GM12878 (cell line): ENCODE measurements around the gene MYL6B. TPM values are rescaled to one million over a fixed set of nuclear protein-coding genes. Genes with fewer than 3 reads are reported as not detected.
A peak's percentile ranks its signal among the peaks of the same experiment; 100 is the strongest.

Experiments used
- BACH1 ChIP-seq: fragments of 450-650 bp; IDR thresholded peaks from 2 replicates; pipeline ENCODE4 v1.6.1; 2017; ENCODE audit warnings: mild to moderate bottlenecking, borderline replicate concordance
- BMI1 ChIP-seq: fragments of 450-650 bp; IDR thresholded peaks from 2 replicates; pipeline ENCODE4 v1.6.1; 2016; ENCODE audit warnings: mild to moderate bottlenecking, moderate library complexity, borderline replicate concordance
- CBFB ChIP-seq: IDR thresholded peaks from 2 replicates; pipeline ENCODE4 v1.6.1; 2016; ENCODE audit warnings: antibody characterized with exemption, low read depth
- CBX3 ChIP-seq: fragments of 200-600 bp; sonication (generic); IDR thresholded peaks from 2 replicates; pipeline ENCODE4 v1.6.1; 2016; ENCODE audit warnings: low read depth, borderline replicate concordance
- CBX5 ChIP-seq: sonication (generic); IDR thresholded peaks from 2 replicates; pipeline ENCODE4 v1.6.1; 2016; ENCODE audit warnings: low read depth, moderate library complexity, mild to moderate bottlenecking, inconsistent platforms
- CHD1 ChIP-seq: IDR thresholded peaks from 2 replicates; pipeline ENCODE4 v1.6.1; 2012; ENCODE audit warnings: low read depth, low read length, improper control_type of control experiment
- E4F1 ChIP-seq: fragments of 450-650 bp; IDR thresholded peaks from 2 replicates; pipeline ENCODE4 v1.6.1; 2018; ENCODE audit warnings: borderline replicate concordance, mild to moderate bottlenecking; ENCODE audit not compliant: partially characterized antibody
- EP300 ChIP-seq, 2 experiments: fragments of 150-350 bp in 1 of 2; IDR thresholded peaks; 2 replicates each; pipeline ENCODE4 v1.6.1; 2011 to 2012; ENCODE audit warnings: low read depth in 2 of 2, low read length in 2 of 2, borderline replicate concordance in 1 of 2, improper control_type of control experiment in 1 of 2, inconsistent platforms in 1 of 2; ENCODE audit not compliant: control insufficient read depth in 1 of 2
- ETV6 ChIP-seq, 2 experiments: fragments of 450-650 bp in 1 of 2; IDR thresholded peaks in 1 of 2; conservative IDR thresholded peaks in 1 of 2; 2 replicates each; pipeline ENCODE4 v1.6.1; 2014; ENCODE audit warnings: antibody characterized with exemption in 1 of 2, borderline replicate concordance in 1 of 2, low read depth in 1 of 2, mild to moderate bottlenecking in 1 of 2, moderate library complexity in 1 of 2
- EZH2 ChIP-seq: IDR thresholded peaks from 2 replicates; pipeline ENCODE4 v1.6.1; 2012; ENCODE audit warnings: low read depth, mild to moderate bottlenecking, control low read depth, inconsistent platforms, low read length, borderline replicate concordance; ENCODE audit not compliant: control insufficient read depth
- GABPA ChIP-seq: IDR thresholded peaks from 2 replicates; pipeline ENCODE4 v1.6.1; 2014; ENCODE audit warnings: antibody characterized with exemption, low read depth, mild to moderate bottlenecking, inconsistent platforms
- IKZF1 ChIP-seq: fragments of 450-650 bp; conservative IDR thresholded peaks from 2 replicates; pipeline ENCODE4 v1.6.1; 2017; ENCODE audit warnings: antibody characterized with exemption, mild to moderate bottlenecking
- KLF5 ChIP-seq: fragments of 450-650 bp; IDR thresholded peaks from 2 replicates; pipeline ENCODE4 v1.6.1; 2014; ENCODE audit warnings: mild to moderate bottlenecking; ENCODE audit not compliant: partially characterized antibody
- MEF2B ChIP-seq: fragments of 450-650 bp; IDR thresholded peaks from 2 replicates; pipeline ENCODE4 v1.6.1; 2018; ENCODE audit warnings: mild to moderate bottlenecking, moderate library complexity; ENCODE audit not compliant: partially characterized antibody, poor library complexity, severe bottlenecking
- NFXL1 ChIP-seq: fragments of 450-650 bp; IDR thresholded peaks from 2 replicates; pipeline ENCODE4 v1.6.1; 2017; ENCODE audit warnings: antibody characterized with exemption, mild to moderate bottlenecking, borderline replicate concordance
- NFYA ChIP-seq: IDR thresholded peaks from 2 replicates; pipeline ENCODE4 v1.6.1; 2011; ENCODE audit warnings: low read depth, mild to moderate bottlenecking, low read length, improper control_type of control experiment, borderline replicate concordance
- PML ChIP-seq: IDR thresholded peaks from 2 replicates; pipeline ENCODE4 v1.6.1; 2012; ENCODE audit warnings: low read length, inconsistent platforms
- RUNX3 ChIP-seq: IDR thresholded peaks from 2 replicates; pipeline ENCODE4 v1.6.1; 2012; ENCODE audit warnings: low read length, inconsistent platforms
- SIX5 ChIP-seq: IDR thresholded peaks from 2 replicates; pipeline ENCODE4 v1.6.1; 2011; ENCODE audit warnings: mild to moderate bottlenecking, low read depth, low read length, moderate library complexity; ENCODE audit not compliant: severe bottlenecking
- SMAD5 ChIP-seq: IDR thresholded peaks from 2 replicates; pipeline ENCODE4 v1.6.1; 2016; ENCODE audit warnings: antibody characterized with exemption, low read depth
- SREBF2 ChIP-seq: IDR thresholded peaks from 2 replicates; pipeline ENCODE4 v1.6.1; 2012; ENCODE audit warnings: mild to moderate bottlenecking, low read length
- ZBTB33 ChIP-seq: fragments of 450-650 bp; IDR thresholded peaks from 2 replicates; pipeline ENCODE4 v1.6.1; 2017; ENCODE audit warnings: mild to moderate bottlenecking
- ZBTB4 ChIP-seq: fragments of 450-650 bp; formaldehyde crosslinking; IDR thresholded peaks from 2 replicates; pipeline ENCODE4 v1.4.0; 2022; ENCODE audit warnings: mild to moderate bottlenecking, moderate library complexity
- polyA plus RNA-seq, 11 experiments: library from polyadenylated mRNA; depleted of rRNA in 4 of 11; unstranded in 6 of 11; stranded (reverse) in 5 of 11; fragments of >200 nt; fragmentation: Nextera tagmentation in 4 of 11; fragmentation: Illumina TruSeq in 1 of 11; extraction: Ambion mirVana in 4 of 11; extraction: Trizol in 1 of 11; gene quantifications; 1 replicate in 1 of 11; 2 replicates in 10 of 11; pipeline versions ENCODE4 v1.2.1 to v1.2.3, GENCODE V29; 2011 to 2016; ENCODE audit warnings: inconsistent platforms in 2 of 11, missing spikeins in 2 of 11, low read depth in 1 of 11
- total RNA-seq, 4 experiments: library from RNA; depleted of rRNA in 3 of 4; stranded (reverse); fragments of >200 nt in 3 of 4; fragmentation: Illumina TruSeq in 1 of 4; extraction: Trizol in 1 of 4; gene quantifications; 2 replicates each; pipeline versions ENCODE4 v1.2.1 to v1.2.3, GENCODE V29; 2013 to 2021

MYL6B gene
- total and polyA plus RNA-seq, 10 of the 15 experiments (the other 5 are each of a cell fraction or from before 2014, with no cell fraction given): 75.5 to 153 (median 114) TPM

GRCh38 chr12:56116267-56117081, 35.9 kb upstream of the MYL6B start, which contains the start of gene RPL41 (continued):
- TF ChIP-seq ETV6 (conservative IDR thresholded peaks at IDR 0.05 in 1 of 2, IDR thresholded peaks at IDR 0.05 in 1 of 2; ENCODE audit: borderline replicate concordance in 1 of 2, low read depth in 1 of 2) (no peak), BMI1 (no peak), RUNX3 (peak; percentile 60), KLF5 (peak; percentile 86), CBX5 (peak; percentile 14; the same call in 1 of the 2 replicates), ZBTB33 (no peak), EP300 (IDR thresholded peaks at IDR 0.05; ENCODE audit: borderline replicate concordance in 1 of 2, control insufficient read depth in 1 of 2, low read depth in 2 of 2, low read length in 2 of 2) (no peak), PML (peak; percentile 100), E4F1 (peak; percentile 44), ZBTB4 (no peak), CHD1 (peak; percentile 91; the same call in 1 of the 2 replicates), SREBF2 (no peak), CBX3 (no peak), NFYA (no peak), IKZF1 (peak; percentile 78), BACH1 (peak; percentile 68), MEF2B (peak; percentile 17), SIX5 (peak; percentile 75), GABPA (peak; percentile 90), CBFB (peak; percentile 99), SMAD5 (peak; percentile 99), EZH2 (no peak), NFXL1 (no peak)
